Hepatocyte (in vitro differentiated cells): ENCODE measurements around the gene CP. TPM values are rescaled to one million over a fixed set of nuclear protein-coding genes. Genes with fewer than 3 reads are reported as not detected.
"Not testable (repeated sequence)": the region's sequence is repeated elsewhere in the genome, so short reads cannot be mapped to it uniquely, and the experiment has no call there.

Experiments
- DNase-seq: peaks from one replicate; pipeline ENCODE4 v3.0.0-alpha.2; 2016; ENCODE audit warnings: low spot score
- H2AFZ ChIP-seq: fragments of 200-600 bp; sonication (generic); 2 replicates; pipeline ENCODE4 v1.6.0; 2016; ENCODE audit warnings: antibody characterized with exemption, mild to moderate bottlenecking
- H3K27ac ChIP-seq: fragments of 200-600 bp; sonication (generic); 2 replicates; pipeline ENCODE4 v1.5.1; 2016; ENCODE audit warnings: mild to moderate bottlenecking
- H3K27me3 ChIP-seq: fragments of 200-600 bp; sonication (generic); 2 replicates; pipeline ENCODE4 v1.6.1; 2016
- H3K36me3 ChIP-seq: fragments of 200-600 bp; sonication (generic); replicated peaks from 2 replicates; pipeline ENCODE4 v1.5.1; 2016; ENCODE audit warnings: low read depth; ENCODE audit not compliant: insufficient read depth
- H3K4me1 ChIP-seq: fragments of 200-600 bp; sonication (generic); 2 replicates; pipeline ENCODE4 v1.5.1; 2016; ENCODE audit warnings: mild to moderate bottlenecking, moderate library complexity; ENCODE audit not compliant: insufficient read depth
- H3K4me2 ChIP-seq: fragments of 200-600 bp; sonication (generic); 2 replicates; pipeline ENCODE4 v1.6.0; 2016
- H3K4me3 ChIP-seq: fragments of 200-600 bp; sonication (generic); 2 replicates; pipeline ENCODE4 v1.5.1; 2016; ENCODE audit warnings: mild to moderate bottlenecking
- H3K79me2 ChIP-seq: fragments of 200-600 bp; sonication (generic); 2 replicates; pipeline ENCODE4 v1.6.0; 2017; ENCODE audit warnings: mild to moderate bottlenecking
- H3K9me2 ChIP-seq: fragments of 200-600 bp; sonication (generic); replicated peaks from 2 replicates; pipeline ENCODE4 v1.6.0; 2017; ENCODE audit warnings: mild to moderate bottlenecking; ENCODE audit not compliant: insufficient read depth
- H3K9me3 ChIP-seq: fragments of 200-600 bp; sonication (generic); 2 replicates; pipeline ENCODE4 v1.5.1; 2016; ENCODE audit warnings: low read depth, mild to moderate bottlenecking
- H4K20me1 ChIP-seq: fragments of 200-600 bp; sonication (generic); 2 replicates; pipeline ENCODE4 v1.6.0; 2016; ENCODE audit warnings: mild to moderate bottlenecking; ENCODE audit not compliant: insufficient read depth, poor library complexity, severe bottlenecking
- CTCF ChIP-seq: fragments of 200-600 bp; sonication (generic); IDR thresholded peaks from 2 replicates; pipeline ENCODE4 v1.5.1; 2016; ENCODE audit warnings: antibody characterized with exemption, mild to moderate bottlenecking; ENCODE audit not compliant: poor library complexity
- EZH2 ChIP-seq: fragments of 200-600 bp; sonication (generic); IDR thresholded peaks from 2 replicates; pipeline ENCODE4 v1.6.1; 2016; ENCODE audit warnings: antibody characterized with exemption, mild to moderate bottlenecking, borderline replicate concordance
- EZH2phosphoT487 ChIP-seq: fragments of 200-600 bp; sonication (generic); IDR thresholded peaks from one replicate; pipeline ENCODE4 v1.6.1; 2018; ENCODE audit warnings: antibody characterized with exemption, mild to moderate bottlenecking, low read depth, moderate library complexity; ENCODE audit not compliant: unreplicated experiment, severe bottlenecking
- WGBS: methylation state at CpG from one replicate; pipeline ENCODE4 v1.1.6; 2016; ENCODE audit warnings: low lambda C conversion rate; ENCODE audit errors: missing lambda C conversion rate; 5-methylcytosine and 5-hydroxymethylcytosine counted together
- polyA plus RNA-seq: library from polyadenylated mRNA; unstranded; fragments of >200 nt; fragmentation: Nextera tagmentation; extraction: Ambion mirVana; gene quantifications from 2 replicates; pipeline ENCODE4 v1.2.1, GENCODE V29; 2016
- total RNA-seq: library from RNA; depleted of rRNA; stranded (reverse); fragments of >200 nt; gene quantifications from 2 replicates; pipeline ENCODE4 v1.2.3, GENCODE V29; 2014

Gene CP
- total and polyA plus RNA-seq, 2 experiments from 2014 or later, result 6.5 to 26.4 TPM

GRCh38 chr3:149243540-149243939 lies 21.9 kb upstream of the CP start:
- TF ChIP-seq EZH2phosphoT487 (no peak), CTCF (no peak), EZH2 (no peak)
- Histone ChIP-seq H3K4me1 (peaks cover 21% of the 10 kb centered on the region), H2AFZ (no peak overlapping the region), H3K36me3 (no peaks in the 10 kb centered on the region), H3K4me2 (no peak overlapping the region), H3K79me2 (no peaks in the 10 kb centered on the region), H4K20me1 (no peaks in the 10 kb centered on the region), H3K4me3 (no peak overlapping the region), H3K9me3 (no peaks in the 10 kb centered on the region), H3K9me2 (no peaks in the 10 kb centered on the region), H3K27me3 (no peaks in the 10 kb centered on the region), H3K27ac (no peak overlapping the region)
- no peak for DNase-seq

- WGBS, result 96% methylated on average over 1 of the region's 1 CpG
- Histone ChIP-seq H3K27me3 (no peaks in the 10 kb centered on the region), H3K4me1 (no peaks in the 10 kb centered on the region), H4K20me1 (no peaks in the 10 kb centered on the region), H3K4me2 (no peak overlapping the region), H2AFZ (no peak overlapping the region), H3K9me2 (no peaks in the 10 kb centered on the region), H3K27ac (no peak overlapping the region), H3K36me3 (no peaks in the 10 kb centered on the region), H3K4me3 (no peak overlapping the region), H3K79me2 (no peaks in the 10 kb centered on the region), H3K9me3 (no peaks in the 10 kb centered on the region)
- DNase-seq, result no peak
- TF ChIP-seq CTCF, result no peak
These were observed 17.8 kb upstream of the CP start for GRCh38 chr3:149239357-149239936.

- DNase-seq, H3K27me3 ChIP-seq, H3K9me2 ChIP-seq, H3K4me3 ChIP-seq, H3K27ac ChIP-seq, H3K9me3 ChIP-seq, H3K36me3 ChIP-seq, H3K79me2 ChIP-seq, H4K20me1 ChIP-seq, H3K4me2 ChIP-seq, H3K4me1 ChIP-seq, H2AFZ ChIP-seq: not testable (repeated sequence)
- 96% methylated on average over 2 of the region's 2 CpGs for WGBS
These were observed 16.6 kb upstream of the CP start for GRCh38 chr3:149238268-149238667.

- no peak overlapping the region for H3K4me2 ChIP-seq
- H3K4me3 ChIP-seq, result no peak overlapping the region
- TF ChIP-seq EZH2phosphoT487 (no peak), CTCF (no peak), EZH2 (no peak)
- H3K79me2 ChIP-seq, result no peaks in the 10 kb centered on the region
- DNase-seq, result no peak
- H3K9me2 ChIP-seq, result no peaks in the 10 kb centered on the region
- no peak overlapping the region for H2AFZ ChIP-seq
- no peaks in the 10 kb centered on the region for H4K20me1 ChIP-seq
- no peaks in the 10 kb centered on the region for H3K36me3 ChIP-seq
- no peaks in the 10 kb centered on the region for H3K27me3 ChIP-seq
- no peaks in the 10 kb centered on the region for H3K4me1 ChIP-seq
- H3K9me3 ChIP-seq, result no peaks in the 10 kb centered on the region
- H3K27ac ChIP-seq, result no peak overlapping the region
- 71% methylated on average over 4 of the region's 4 CpGs for WGBS
These were observed 14.2 kb upstream of the CP start for GRCh38 chr3:149235599-149236424.
